RPMI7951 (cell line): ENCODE measurements around the gene GLIS1. TPM values are rescaled to one million over a fixed set of nuclear protein-coding genes. Genes with fewer than 3 reads are reported as not detected.
A peak's percentile ranks its signal among the peaks of the same experiment; 100 is the strongest.
"Not testable (repeated sequence)": the region's sequence is repeated elsewhere in the genome, so short reads cannot be mapped to it uniquely, and the experiment has no call there.

Experiments used
- DNase-seq: peaks from one replicate; pipeline ENCODE4 v3.0.0-alpha.2; 2012; ENCODE audit warnings: low read depth
- total RNA-seq: library from RNA; depleted of rRNA; stranded (reverse); fragments of >200 nt; shearing (Covaris generic); gene quantifications from 2 replicates; pipeline ENCODE4 v1.2.3, GENCODE V29; 2014

The GLIS1 gene
- total RNA-seq, 1 experiment from 2014 or later: 1.9 TPM

- DNase-seq: peak; percentile 68
Measured at GRCh38 chr1:53654216-53655210, 84.5 kb downstream of the GLIS1 start.

- no peak for DNase-seq
Measured at GRCh38 chr1:53653631-53654030, 85.3 kb downstream of the GLIS1 start.

- DNase-seq: no peak
Measured at GRCh38 chr1:53653200-53653575, 85.8 kb downstream of the GLIS1 start.

- peak; percentile 66 for DNase-seq
Measured at GRCh38 chr1:53652441-53653199, 86.3 kb downstream of the GLIS1 start.

- no peak for DNase-seq
Measured at GRCh38 chr1:53651356-53651755, 87.6 kb downstream of the GLIS1 start.

- no peak for DNase-seq
Measured at GRCh38 chr1:53648516-53648915, 90.4 kb downstream of the GLIS1 start.

GRCh38 chr1:53647915-53648314 is 91.0 kb downstream of the GLIS1 start:
- not testable (repeated sequence) for DNase-seq

GRCh38 chr1:53646732-53647131 is 92.2 kb downstream of the GLIS1 start:
- no peak for DNase-seq

- no peak for DNase-seq
Measured at GRCh38 chr1:53645690-53646078, 93.3 kb downstream of the GLIS1 start.

GRCh38 chr1:53644909-53645689 is 93.9 kb downstream of the GLIS1 start:
- no peak for DNase-seq

GRCh38 chr1:53644496-53644895 is 94.5 kb downstream of the GLIS1 start:
- DNase-seq: no peak

GRCh38 chr1:53643881-53644390 is 95.0 kb downstream of the GLIS1 start:
- no peak for DNase-seq

GRCh38 chr1:53643041-53643880 is 95.7 kb downstream of the GLIS1 start:
- no peak for DNase-seq

- DNase-seq: no peak
Measured at GRCh38 chr1:53642607-53643006, 96.4 kb downstream of the GLIS1 start.

- DNase-seq: no peak
Measured at GRCh38 chr1:53642215-53642555, 96.8 kb downstream of the GLIS1 start.

- no peak for DNase-seq
Measured at GRCh38 chr1:53641481-53642214, 97.3 kb downstream of the GLIS1 start.

- no peak for DNase-seq
Measured at GRCh38 chr1:53640701-53641075, 98.3 kb downstream of the GLIS1 start.

- DNase-seq: no peak
Measured at GRCh38 chr1:53639996-53640700, 98.8 kb downstream of the GLIS1 start.

GRCh38 chr1:53639251-53639763 is 99.7 kb downstream of the GLIS1 start:
- DNase-seq: peak; percentile 61
